Activated CD8-positive, alpha-beta memory T cell treated with anti-CD3 and anti-CD28 coated beads for 24 hours (primary cell): ENCODE results near the gene LIG3.
"Not testable (repeated sequence)": the region's sequence is repeated elsewhere in the genome, so short reads cannot be mapped to it uniquely, and the experiment has no call there.

Experiments
- DNase-seq: peaks from one replicate; pipeline ENCODE4 v3.0.0-alpha.2; 2020

The LIG3 gene

GRCh38 chr17:34980353-34980680 is at the start of gene LIG3:
TSS of gene LIG3 (plus strand) at chr17:34980512. CDS start at chr17:34983006, 2,494 bp downstream.
- peak; percentile 98 for DNase-seq

- DNase-seq, result not testable (repeated sequence)
Observed at GRCh38 chr17:34950780-34951179, 29.5 kb upstream of the LIG3 start.

GRCh38 chr17:34958438-34958837 is 21.9 kb upstream of the LIG3 start:
- DNase-seq, result no peak

- peak; percentile 93 for DNase-seq
Observed at GRCh38 chr17:34961093-34961911, 19.0 kb upstream of the LIG3 start, which contains the start of the genes CCT6B and ZNF830. TSS of gene CCT6B (minus strand) at chr17:34961460. CDS start at chr17:34961393, 67 bp downstream. TSS of gene ZNF830 (plus strand) at chr17:34961540. CDS start at chr17:34961567, 27 bp downstream.

GRCh38 chr17:34974179-34974578 is 6.1 kb upstream of the LIG3 start:
- no peak for DNase-seq

GRCh38 chr17:34974794-34975785 is 5.2 kb upstream of the LIG3 start:
- no peak for DNase-seq

GRCh38 chr17:34979153-34979552 is 1.2 kb upstream of the LIG3 start:
- no peak for DNase-seq

- DNase-seq, result no peak
Observed at GRCh38 chr17:34979650-34980352, 511 bp upstream of the LIG3 start.

- peak; percentile 91 for DNase-seq
Observed at GRCh38 chr17:34980681-34981537, 597 bp downstream of the LIG3 start.

GRCh38 chr17:34981538-34982241 is 1.4 kb downstream of the LIG3 start:
- DNase-seq, result no peak

GRCh38 chr17:34987232-34987631 is 6.9 kb downstream of the LIG3 start:
- no peak for DNase-seq

GRCh38 chr17:34988644-34989043 is 8.3 kb downstream of the LIG3 start:
- DNase-seq, result no peak

- no peak for DNase-seq
Observed at GRCh38 chr17:34989473-34989872, 9.2 kb downstream of the LIG3 start.

GRCh38 chr17:34990921-34991365 is 10.6 kb downstream of the LIG3 start:
- no peak for DNase-seq

GRCh38 chr17:34991606-34992005 is 11.3 kb downstream of the LIG3 start:
- DNase-seq, result no peak

- DNase-seq, result no peak
Observed at GRCh38 chr17:34993031-34993430, 12.7 kb downstream of the LIG3 start.

GRCh38 chr17:34996422-34997285 is 16.3 kb downstream of the LIG3 start:
- no peak for DNase-seq

- no peak for DNase-seq
Observed at GRCh38 chr17:34997355-34997862, 17.1 kb downstream of the LIG3 start.

GRCh38 chr17:34998205-34998604 is 17.9 kb downstream of the LIG3 start:
- peak; percentile 90 for DNase-seq

GRCh38 chr17:34999456-34999855 is 19.1 kb downstream of the LIG3 start:
- DNase-seq, result no peak
